IMR-90 (cell line): ENCODE measurements around the gene VAV1. TPM values are rescaled to one million over a fixed set of nuclear protein-coding genes. Genes with fewer than 3 reads are reported as not detected.

Experiments used
- ATAC-seq: fragments of 200-7000 bp; cut with Tn5 transposase; 2 replicates; pipeline ENCODE4 v1.9.1; 2020; ENCODE audit warnings: low read depth, mild to moderate bottlenecking, moderate library complexity
- BruUV-seq: library from RNA; stranded (reverse); fragments of 400-500 nt; replicated peaks from 2 replicates; lab custom pipeline; 2021; lab: Mats Ljungman, UMichigan
- CTCF ChIA-PET: fragments of 300-600 bp; formaldehyde crosslinking; extraction: SDS; loops from one replicate; lab custom pipeline; 2021; ENCODE audit warnings: antibody characterized with exemption; lab: Yijun Ruan, JAX
- POLR2A ChIA-PET: fragments of 300-600 bp; sonication (Branson Sonifier 250); formaldehyde crosslinking; loops from one replicate; lab custom pipeline; 2022; ENCODE audit warnings: antibody characterized with exemption; ENCODE audit not compliant: unreplicated experiment; lab: Charles Lee
- DNase-seq: peaks from one replicate; pipeline ENCODE4 v3.0.0; 2013
- H2AFZ ChIP-seq: replicated peaks from 2 replicates; pipeline ENCODE3; 2013; ENCODE audit warnings: low read length, mild to moderate bottlenecking; ENCODE audit not compliant: poor library complexity
- H2AK5ac ChIP-seq: 2 replicates; pipeline ENCODE4 v1.6.1; 2013; ENCODE audit warnings: low read depth, low read length, inconsistent platforms
- H2AK9ac ChIP-seq: replicated peaks from 2 replicates; pipeline ENCODE3; 2013; ENCODE audit warnings: mild to moderate bottlenecking, low read depth, low read length, moderate library complexity; ENCODE audit not compliant: poor library complexity
- H2BK120ac ChIP-seq: 2 replicates; pipeline ENCODE4 v1.6.1; 2013; ENCODE audit warnings: low read depth, low read length, inconsistent platforms
- H2BK15ac ChIP-seq: 3 replicates; pipeline ENCODE4 v1.6.1; 2013; ENCODE audit warnings: low read depth, low read length, inconsistent platforms
- H2BK20ac ChIP-seq: 2 replicates; pipeline ENCODE4 v1.6.1; 2013; ENCODE audit warnings: low read depth, mild to moderate bottlenecking, inconsistent platforms, low read length, moderate library complexity
- H2BK5ac ChIP-seq: 2 replicates; pipeline ENCODE4 v1.6.1; 2013; ENCODE audit warnings: mild to moderate bottlenecking, low read depth, low read length, inconsistent platforms; ENCODE audit not compliant: poor library complexity, severe bottlenecking
- H3K14ac ChIP-seq: replicated peaks from 2 replicates; pipeline ENCODE4 v1.6.1; 2013; ENCODE audit warnings: low read depth, low read length, inconsistent platforms
- H3K18ac ChIP-seq: 2 replicates; pipeline ENCODE4 v1.6.1; 2013; ENCODE audit warnings: low read depth, low read length, control low read depth
- H3K23ac ChIP-seq: 2 replicates; pipeline ENCODE4 v1.6.1; 2013; ENCODE audit warnings: low read depth, low read length, inconsistent platforms
- H3K27ac ChIP-seq: 2 replicates; pipeline ENCODE4 v1.5.1; 2013; ENCODE audit warnings: mild to moderate bottlenecking, control low read depth, low read length; ENCODE audit not compliant: insufficient read depth
- H3K27me3 ChIP-seq: 2 replicates; pipeline ENCODE4 v1.6.1; 2013; ENCODE audit warnings: low read length; ENCODE audit not compliant: control insufficient read depth, insufficient read depth
- H3K36me3 ChIP-seq: 2 replicates; pipeline ENCODE4 v1.6.1; 2013; ENCODE audit warnings: low read length, mixed read lengths; ENCODE audit not compliant: control insufficient read depth, insufficient read depth
- H3K4ac ChIP-seq: 2 replicates; pipeline ENCODE4 v1.6.1; 2013; ENCODE audit warnings: low read depth, low read length, inconsistent platforms
- H3K4me1 ChIP-seq: 2 replicates; pipeline ENCODE4 v1.6.1; 2013; ENCODE audit warnings: low read length, mixed read lengths; ENCODE audit not compliant: control insufficient read depth, insufficient read depth
- H3K4me2 ChIP-seq: 2 replicates; pipeline ENCODE4 v1.6.1; 2013; ENCODE audit warnings: low read depth, mild to moderate bottlenecking, control low read depth, low read length, moderate library complexity
- H3K4me3 ChIP-seq: 2 replicates; pipeline ENCODE4 v1.5.1; 2013; ENCODE audit warnings: low read depth, mild to moderate bottlenecking, control low read depth, low read length, moderate library complexity; ENCODE audit not compliant: insufficient read depth
- H3K56ac ChIP-seq: 2 replicates; pipeline ENCODE4 v1.6.1; 2013; ENCODE audit warnings: low read length, inconsistent platforms; ENCODE audit not compliant: insufficient read depth; ENCODE audit errors: extremely low read depth
- H3K79me1 ChIP-seq, 2 experiments: 2 replicates each; pipeline ENCODE4 v1.6.1; 2013; ENCODE audit warnings: low read length in 2 of 2, inconsistent platforms in 1 of 2, low read depth in 1 of 2
- H3K9ac ChIP-seq: 2 replicates; pipeline ENCODE4 v1.6.1; 2013; ENCODE audit warnings: low read depth, low read length, control low read depth
- H3K9me1 ChIP-seq: 2 replicates; pipeline ENCODE4 v1.6.1; 2013; ENCODE audit warnings: low read length, inconsistent platforms; ENCODE audit not compliant: insufficient read depth
- H3K9me3 ChIP-seq: 2 replicates; pipeline ENCODE4 v1.6.1; 2013; ENCODE audit warnings: low read length; ENCODE audit not compliant: control insufficient read depth, insufficient read depth
- H4K20me1 ChIP-seq: 2 replicates; pipeline ENCODE4 v1.6.1; 2013; ENCODE audit warnings: low read length, inconsistent platforms; ENCODE audit not compliant: insufficient read depth
- H4K5ac ChIP-seq: 2 replicates; pipeline ENCODE4 v1.6.1; 2013; ENCODE audit warnings: mild to moderate bottlenecking, low read depth, low read length, control low read depth
- H4K8ac ChIP-seq, 2 experiments: 2 replicates each; pipeline ENCODE4 v1.6.1; 2013; ENCODE audit warnings: low read depth in 2 of 2, low read length in 2 of 2, control low read depth in 1 of 2, inconsistent platforms in 1 of 2
- H4K91ac ChIP-seq: 2 replicates; pipeline ENCODE4 v1.6.1; 2013; ENCODE audit warnings: low read depth, low read length, inconsistent platforms; ENCODE audit not compliant: insufficient read depth
- MAFK ChIP-seq: IDR thresholded peaks from 2 replicates; pipeline ENCODE4 v1.6.1; 2012; ENCODE audit warnings: low read depth, low read length, improper control_type of control experiment
- SMC3 ChIP-seq: fragments of 150-350 bp; IDR thresholded peaks from 2 replicates; pipeline ENCODE4 v1.6.1; 2016; ENCODE audit warnings: low read depth, mild to moderate bottlenecking, antibody characterized with exemption, low read length, moderate library complexity
- WGBS, 2 experiments: methylation state at CpG; one replicate each; pipeline versions ENCODE4 v1.1.5 to v1.1.7; 2013; ENCODE audit warnings: missing lambda C conversion rate in 2 of 2; ENCODE audit not compliant: insufficient read length in 1 of 2; ENCODE audit errors: extremely low coverage in 2 of 2; 5-methylcytosine and 5-hydroxymethylcytosine counted together
- dilution Hi-C: fragments of 300-500 bp; cut with HindIII; formaldehyde crosslinking; loops from one replicate; pipeline ENCODE4 v1.14.3; 2018; ENCODE audit warnings: low sequenced_read_pairs; ENCODE audit not compliant: unreplicated experiment
- in situ Hi-C: fragments of 300-500 bp; cut with MboI; formaldehyde crosslinking; loops from 3 replicates; pipeline ENCODE4 v1.14.3; 2019; ENCODE audit warnings: low sequenced_read_pairs, inconsistent platforms, mixed read lengths
- intact Hi-C: fragments of 100-400 bp; cut with micrococcal nuclease; formaldehyde crosslinking; loops from 2 replicates; pipeline ENCODE4 v1.10.0; 2022
- polyA plus RNA-seq, 3 experiments: library from polyadenylated mRNA; depleted of rRNA; stranded (reverse); fragments of >200 nt; gene quantifications; 2 replicates each; pipeline ENCODE4 v1.2.3, GENCODE V29; 2012; ENCODE audit warnings: low replicate concordance in 1 of 3
- total RNA-seq: library from RNA; depleted of rRNA; stranded (reverse); fragments of >200 nt; gene quantifications from 2 replicates; pipeline ENCODE4 v1.2.3, GENCODE V29; 2012
- TF ChIP-seq, protein P1 (sequence below): conservative IDR thresholded peaks from 2 replicates; pipeline ENCODE4 v1.5.1; 2012; ENCODE audit warnings: mild to moderate bottlenecking, low read depth, low read length, improper control_type of control experiment

The VAV1 gene
- total and polyA plus RNA-seq, 2 of the 4 experiments (the other 2 are of a cell fraction) = not detected

- ChIA-PET POLR2A (no interaction called here), CTCF (no interaction called here)
- H3K27ac ChIP-seq = no peak overlapping the region
- H3K18ac ChIP-seq = no peak overlapping the region
- TF ChIP-seq MAFK (no peak), SMC3 (no peak)
- TF ChIP-seq, protein P1, sequence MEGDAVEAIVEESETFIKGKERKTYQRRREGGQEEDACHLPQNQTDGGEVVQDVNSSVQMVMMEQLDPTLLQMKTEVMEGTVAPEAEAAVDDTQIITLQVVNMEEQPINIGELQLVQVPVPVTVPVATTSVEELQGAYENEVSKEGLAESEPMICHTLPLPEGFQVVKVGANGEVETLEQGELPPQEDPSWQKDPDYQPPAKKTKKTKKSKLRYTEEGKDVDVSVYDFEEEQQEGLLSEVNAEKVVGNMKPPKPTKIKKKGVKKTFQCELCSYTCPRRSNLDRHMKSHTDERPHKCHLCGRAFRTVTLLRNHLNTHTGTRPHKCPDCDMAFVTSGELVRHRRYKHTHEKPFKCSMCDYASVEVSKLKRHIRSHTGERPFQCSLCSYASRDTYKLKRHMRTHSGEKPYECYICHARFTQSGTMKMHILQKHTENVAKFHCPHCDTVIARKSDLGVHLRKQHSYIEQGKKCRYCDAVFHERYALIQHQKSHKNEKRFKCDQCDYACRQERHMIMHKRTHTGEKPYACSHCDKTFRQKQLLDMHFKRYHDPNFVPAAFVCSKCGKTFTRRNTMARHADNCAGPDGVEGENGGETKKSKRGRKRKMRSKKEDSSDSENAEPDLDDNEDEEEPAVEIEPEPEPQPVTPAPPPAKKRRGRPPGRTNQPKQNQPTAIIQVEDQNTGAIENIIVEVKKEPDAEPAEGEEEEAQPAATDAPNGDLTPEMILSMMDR = no peak
- H2BK120ac ChIP-seq = no peak overlapping the region
- no peak overlapping the region for H2AFZ ChIP-seq
- no peak overlapping the region for H2BK5ac ChIP-seq
- H3K79me1 ChIP-seq = no peaks in the 10 kb centered on the region
- no CpG with 5 or more reads among the region's 1 CpG for WGBS, 2 experiments
- H2BK20ac ChIP-seq = no peak overlapping the region
- H3K14ac ChIP-seq = no peak overlapping the region
- no peak overlapping the region for H3K9ac ChIP-seq
- no peak overlapping the region for H3K4ac ChIP-seq
- H3K36me3 ChIP-seq = no peaks in the 10 kb centered on the region
- H2AK9ac ChIP-seq = no peak overlapping the region
- intact Hi-C loops (no loop called here), in situ Hi-C loops (no loop called here), dilution Hi-C loops (no loop called here)
- DNase-seq = no peak
- H3K56ac ChIP-seq = no peak overlapping the region
- no peak overlapping the region for H4K8ac ChIP-seq
- no TSS peak for BruUV-seq
- H3K4me2 ChIP-seq = no peak overlapping the region
- H3K27me3 ChIP-seq = no peaks in the 10 kb centered on the region
- H4K91ac ChIP-seq = no peak overlapping the region
- H4K20me1 ChIP-seq = no peaks in the 10 kb centered on the region
- no peak for ATAC-seq
- peaks cover 3% of the 10 kb centered on the region; the same call in 1 of the 2 replicates for H3K9me3 ChIP-seq
- no peak overlapping the region for H2BK15ac ChIP-seq
- H3K9me1 ChIP-seq = no peaks in the 10 kb centered on the region
- no peak overlapping the region for H3K4me3 ChIP-seq
- H3K23ac ChIP-seq = no peak overlapping the region
- no peaks in the 10 kb centered on the region for H3K4me1 ChIP-seq
- H2AK5ac ChIP-seq = no peak overlapping the region
- H4K5ac ChIP-seq = no peak overlapping the region
These were observed 36.0 kb downstream of the VAV1 start for GRCh38 chr19:6808494-6808893.
